ENCODE data around the gene ANKFN1.
"Not testable (repeated sequence)": the region's sequence is repeated elsewhere in the genome, so short reads cannot be mapped to it uniquely, and the experiment has no call there.

The ANKFN1 gene

DNA sequence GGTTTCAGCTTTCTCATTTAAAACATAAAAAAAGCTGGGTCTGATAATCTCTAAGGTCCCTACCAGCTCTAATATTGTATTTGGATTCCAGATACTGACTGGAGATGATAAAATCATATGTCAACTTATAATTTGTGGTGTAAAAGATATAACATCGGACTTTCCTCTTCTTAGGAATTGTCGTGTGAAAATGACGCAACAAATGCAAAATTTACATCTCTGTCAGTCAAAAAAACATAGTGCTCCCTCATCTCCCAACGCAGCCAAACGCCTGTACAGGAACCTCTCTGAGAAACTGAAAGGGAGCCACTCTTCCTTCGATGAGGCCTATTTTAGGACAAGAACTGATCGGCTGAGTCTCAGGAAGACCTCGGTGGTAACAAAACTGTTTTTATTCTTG, 197.3 kb downstream of the ANKFN1 start:
- no peak for DNase-seq

DNA sequence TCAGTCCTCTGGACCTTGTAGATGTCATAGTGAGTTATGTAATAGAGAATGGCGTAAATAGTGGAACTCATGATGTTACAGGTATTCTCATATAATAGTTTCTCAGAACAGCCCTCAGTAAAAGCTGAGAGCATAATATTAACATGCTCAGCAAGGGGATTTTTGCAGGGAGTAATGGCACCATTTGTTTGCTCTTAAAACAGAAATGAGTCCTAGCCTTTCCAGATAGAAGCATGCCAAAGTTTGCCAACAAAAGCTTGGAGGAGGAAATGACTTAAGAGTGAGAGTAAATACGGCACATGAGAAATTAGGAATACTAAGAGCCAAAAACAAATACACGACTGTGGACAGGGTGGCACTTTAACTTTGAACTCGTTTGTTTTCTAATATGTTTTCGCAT, 198.4 kb downstream of the ANKFN1 start:
- DNase-seq: no peak

GRCh38 chr17:56358651-56359050, 205.4 kb downstream of the ANKFN1 start:
- DNase-seq: no peak

DNA sequence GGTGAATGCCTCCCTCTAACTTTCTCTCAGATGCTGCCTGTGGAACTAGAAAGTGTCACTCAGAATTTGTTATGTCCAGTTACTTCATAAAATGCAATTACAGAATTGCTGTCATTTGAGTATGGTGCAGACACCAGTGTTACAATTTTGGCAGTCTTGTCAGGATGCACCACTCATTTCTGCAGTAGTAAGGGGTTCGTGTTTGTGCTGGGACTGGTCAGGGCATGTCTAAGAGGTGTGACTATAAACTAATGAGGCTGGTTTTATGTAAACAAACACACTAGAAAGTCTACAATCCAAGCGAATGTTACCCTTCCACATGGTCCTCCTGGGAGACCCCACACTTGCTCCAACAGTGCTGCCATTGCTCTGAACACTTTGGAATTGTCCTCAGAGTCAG, 206.2 kb downstream of the ANKFN1 start:
- DNase-seq: no peak

GRCh38 chr17:56367366-56367765, 214.1 kb downstream of the ANKFN1 start:
- no peak for DNase-seq

- peak; percentile 26 for DNase-seq
These were observed 220.9 kb downstream of the ANKFN1 start for GRCh38 chr17:56373981-56374833.

GRCh38 chr17:56389356-56389755, 236.1 kb downstream of the ANKFN1 start:
- no peak for DNase-seq

GRCh38 chr17:56392321-56392720, 239.0 kb downstream of the ANKFN1 start:
- DNase-seq: no peak

DNA sequence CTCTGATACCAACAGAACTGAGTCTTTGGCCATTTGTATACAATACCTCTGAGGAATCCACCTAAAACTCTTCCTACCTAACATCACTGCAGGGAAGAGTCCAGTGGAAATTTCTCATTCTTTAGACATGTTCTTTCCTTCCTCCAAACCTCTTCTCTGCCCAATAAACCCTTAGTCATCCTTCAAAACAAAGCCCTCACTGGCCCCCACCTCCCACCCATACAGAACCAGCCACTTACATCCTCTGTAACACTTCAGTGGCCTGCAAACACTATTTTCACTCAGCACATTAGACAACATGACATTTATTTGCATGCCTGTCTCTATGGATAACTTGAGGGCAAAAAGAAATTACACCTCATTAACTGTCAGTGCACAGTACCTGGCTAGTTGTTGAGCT, 239.9 kb downstream of the ANKFN1 start:
- no peak for DNase-seq

GRCh38 chr17:56395787-56396186, 242.5 kb downstream of the ANKFN1 start:
- DNase-seq: no peak

DNA sequence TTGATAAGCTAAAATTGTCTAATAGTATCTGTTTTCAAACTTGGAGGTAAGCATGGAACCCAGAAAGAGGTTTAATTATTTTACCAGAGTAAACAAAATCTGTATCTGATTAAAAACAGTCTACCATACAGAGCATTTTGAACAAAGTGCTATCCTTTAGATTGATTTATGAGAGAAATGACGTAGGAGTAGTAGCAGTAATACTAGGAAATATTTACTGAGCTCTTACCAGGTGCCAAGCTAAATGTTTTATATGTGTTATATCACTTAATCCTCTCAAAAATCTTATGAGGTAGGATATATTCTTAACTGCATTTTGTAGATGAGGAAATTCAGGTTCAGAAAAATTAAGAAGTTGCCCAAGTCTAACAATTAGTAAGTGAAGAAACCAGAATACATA, 253.8 kb downstream of the ANKFN1 start:
- DNase-seq: no peak

DNA sequence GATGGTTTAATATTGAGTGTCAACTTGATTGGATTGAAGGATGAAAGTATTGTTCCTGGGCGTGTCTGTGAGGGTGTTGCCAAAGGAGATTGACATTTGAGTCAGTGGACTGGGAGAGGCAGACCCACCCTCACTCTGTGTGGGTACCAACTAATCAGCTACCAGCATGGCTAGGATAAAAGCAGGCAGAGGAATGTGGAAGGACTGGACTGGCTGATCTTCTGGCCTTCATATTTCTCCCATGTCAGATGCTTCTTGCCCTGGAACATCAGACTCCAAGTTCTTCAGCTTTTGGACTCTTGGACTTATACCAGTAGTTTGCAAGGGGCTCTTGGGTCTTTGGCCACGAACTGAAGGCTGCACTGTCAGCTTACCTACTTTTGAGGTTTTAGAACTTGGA, 259.1 kb downstream of the ANKFN1 start:
- DNase-seq: not testable (repeated sequence)

- DNase-seq: no peak
These were observed 263.5 kb downstream of the ANKFN1 start for GRCh38 chr17:56416682-56417351.

- no peak for DNase-seq
These were observed 270.7 kb downstream of the ANKFN1 start for GRCh38 chr17:56424005-56424404.

DNA sequence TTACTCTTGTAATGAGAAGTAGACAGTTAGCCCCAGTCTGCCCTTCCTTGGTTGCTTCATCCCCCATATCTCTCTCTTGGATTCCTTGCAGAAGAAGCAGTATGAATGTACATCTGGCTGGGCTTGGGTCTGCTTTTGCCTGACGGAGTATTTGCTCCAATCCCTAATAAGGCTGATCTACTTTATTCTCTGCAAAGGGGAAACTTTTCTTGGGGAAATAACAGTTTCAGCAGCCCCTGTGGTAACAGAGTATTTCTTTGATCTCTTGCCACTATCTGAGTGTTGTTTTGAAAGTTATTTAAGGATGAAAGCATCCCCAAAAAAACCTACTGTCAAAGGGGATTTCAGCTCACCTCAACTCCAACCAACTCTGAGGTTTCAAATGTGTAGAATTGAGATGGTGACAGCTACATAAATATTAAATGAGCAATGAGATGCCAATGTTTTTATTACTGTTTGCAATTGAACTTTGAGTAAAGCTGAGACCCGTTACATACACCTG, 271.3 kb downstream of the ANKFN1 start:
- no peak for DNase-seq

GRCh38 chr17:56425483-56425882, 272.2 kb downstream of the ANKFN1 start:
- no peak for DNase-seq

DNA sequence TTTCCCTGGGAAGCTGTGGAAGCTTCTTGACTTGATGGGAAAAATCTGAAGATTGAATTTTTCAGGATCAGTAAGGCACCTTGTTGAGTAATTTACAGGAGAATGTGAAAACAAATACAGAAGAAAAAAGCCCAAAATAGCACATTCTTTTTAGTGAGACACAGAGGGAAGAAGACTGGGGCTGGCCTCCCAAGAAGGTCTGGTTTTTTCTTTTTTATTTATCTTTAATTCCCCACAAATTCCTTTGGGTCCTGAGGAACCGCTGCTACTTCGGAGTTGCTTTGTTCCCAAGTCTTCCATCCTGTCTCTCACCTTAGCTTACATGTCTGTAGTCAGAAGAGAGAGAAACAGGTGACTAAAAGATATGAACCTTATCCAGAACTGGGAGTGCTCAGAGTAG, 273.6 kb downstream of the ANKFN1 start:
- DNase-seq: no peak

GRCh38 chr17:56431736-56432135, 278.5 kb downstream of the ANKFN1 start:
- DNase-seq: no peak

GRCh38 chr17:56432443-56432842, 279.2 kb downstream of the ANKFN1 start:
- no peak for DNase-seq

- DNase-seq: no peak
These were observed 281.3 kb downstream of the ANKFN1 start for GRCh38 chr17:56434610-56435009.

DNA sequence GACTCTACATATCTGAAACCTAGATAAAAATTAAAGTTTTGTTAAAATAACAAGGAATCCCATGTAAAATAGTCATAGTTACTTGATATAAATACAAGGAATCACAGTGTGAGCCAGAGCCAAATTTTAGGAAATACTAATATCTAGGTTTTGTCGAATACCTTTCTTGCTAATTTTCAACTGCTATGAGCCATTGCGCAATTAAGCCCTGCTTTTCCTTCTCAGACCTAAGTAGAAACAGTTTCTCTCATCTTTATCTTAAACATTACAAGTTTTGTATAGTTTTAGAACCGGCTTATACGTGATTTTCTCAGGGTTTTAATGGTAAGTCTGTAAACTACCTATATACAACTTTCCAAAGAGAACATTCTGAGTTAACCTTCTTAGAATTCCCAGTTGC, 282.9 kb downstream of the ANKFN1 start:
- DNase-seq: no peak

GRCh38 chr17:56440419-56440818, 287.1 kb downstream of the ANKFN1 start:
- DNase-seq: no peak

DNA sequence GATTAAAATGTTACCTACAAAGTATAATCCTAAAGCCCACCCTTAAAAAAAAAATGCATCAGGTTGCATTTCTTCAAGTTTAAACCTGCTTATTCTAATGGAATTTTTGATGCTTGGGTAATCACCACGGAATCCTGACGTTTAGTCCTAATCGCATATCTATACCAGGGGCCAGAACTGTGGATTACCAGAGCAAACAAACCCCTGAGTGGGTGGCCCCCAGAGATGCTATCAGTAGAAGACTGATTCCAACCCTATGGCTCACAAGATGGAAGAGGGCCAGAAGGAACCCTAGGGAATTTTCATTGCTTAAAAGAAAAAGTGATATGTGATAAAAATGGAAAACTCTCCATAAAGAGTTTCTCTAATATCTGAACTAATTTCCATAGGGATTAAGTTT, 288.0 kb downstream of the ANKFN1 start:
- no peak for DNase-seq

DNA sequence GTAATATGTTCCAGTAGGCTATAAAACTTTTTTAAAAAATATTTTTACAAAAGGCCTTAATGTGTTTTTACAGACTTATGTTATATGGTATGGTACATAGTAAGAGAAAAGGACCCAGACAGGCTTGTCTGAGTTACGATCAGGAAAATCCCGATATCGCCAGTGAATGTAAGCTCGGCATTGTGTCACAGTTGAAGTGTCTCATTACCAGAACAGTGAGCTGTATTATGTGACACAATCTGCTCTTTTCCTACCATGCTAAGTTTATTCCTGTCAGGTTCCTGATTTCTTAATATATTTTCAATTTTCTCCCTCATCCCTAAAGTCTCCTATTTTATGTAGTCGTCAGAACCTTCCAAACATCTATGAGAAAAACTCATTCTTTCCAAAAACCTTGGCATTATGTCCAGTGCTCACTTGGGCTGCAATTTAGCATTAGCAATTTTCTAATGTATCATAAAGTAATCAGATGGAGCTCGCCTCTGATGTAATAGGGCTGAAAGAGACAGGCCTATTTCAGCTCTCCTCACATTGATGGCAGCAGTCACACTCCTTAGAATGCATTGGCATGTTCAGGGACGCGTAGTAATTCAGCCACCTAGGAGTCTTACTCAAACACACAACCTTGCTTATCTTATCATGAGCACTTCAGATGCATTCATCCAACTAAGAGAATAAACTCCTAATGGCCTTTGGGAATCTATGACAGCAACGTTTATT, 292.6 kb downstream of the ANKFN1 start:
- DNase-seq: no peak

Measured in DMS79 (cell line).